IPS-NIHi11 (cell line): Measurements from ENCODE around the gene GLIPR2.
"Not testable (repeated sequence)": the region's sequence is repeated elsewhere in the genome, so short reads cannot be mapped to it uniquely, and the experiment has no call there.

Experiments used
- DNase-seq: peaks from one replicate; pipeline ENCODE4 v3.0.0; 2012; ENCODE audit warnings: mixed read lengths, low spot score

The GLIPR2 gene

GRCh38 chr9:36144309-36145232 is 8.0 kb downstream of the GLIPR2 start:
- no peak for DNase-seq

- DNase-seq, result no peak
Observed at GRCh38 chr9:36145970-36146369, 9.4 kb downstream of the GLIPR2 start.

- DNase-seq, result no peak
Observed at GRCh38 chr9:36146651-36147050, 10.1 kb downstream of the GLIPR2 start.

GRCh38 chr9:36147441-36148175 is 11.1 kb downstream of the GLIPR2 start:
- no peak for DNase-seq

DNA sequence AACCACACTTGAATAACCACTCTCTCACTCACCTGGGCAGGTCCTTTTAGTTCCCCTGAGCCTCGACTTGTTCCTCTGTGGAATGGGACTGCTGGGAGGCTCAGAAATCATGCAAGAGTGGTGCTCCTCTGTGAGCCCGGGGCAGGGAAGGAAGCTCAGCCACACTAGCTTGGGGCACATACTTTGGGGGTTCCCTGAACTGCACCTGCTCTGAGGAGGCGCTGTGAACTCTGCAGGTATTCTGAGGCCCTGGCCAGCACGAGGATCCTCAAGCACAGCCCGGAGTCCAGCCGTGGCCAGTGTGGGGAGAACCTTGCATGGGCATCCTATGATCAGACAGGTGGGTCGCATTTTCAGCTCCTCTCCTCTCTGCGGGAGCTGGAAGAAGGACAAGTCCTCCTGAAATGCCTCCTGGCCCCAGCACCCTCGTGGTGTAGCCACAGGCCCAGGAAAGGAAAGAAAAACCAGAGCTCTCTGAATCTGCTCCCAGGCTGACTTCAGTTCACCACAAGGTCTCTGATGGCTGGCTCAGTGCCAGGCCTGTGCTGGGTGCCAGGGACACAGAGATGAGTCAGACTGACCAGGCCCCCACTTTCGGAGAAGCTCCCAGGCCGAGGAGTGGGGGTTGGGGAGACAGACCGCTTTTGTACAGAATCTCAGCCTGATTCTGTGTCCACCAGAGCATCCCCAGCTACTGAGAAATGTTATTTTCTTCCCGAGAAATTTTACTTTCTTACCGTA is 11.9 kb downstream of the GLIPR2 start:
- no peak for DNase-seq

DNA sequence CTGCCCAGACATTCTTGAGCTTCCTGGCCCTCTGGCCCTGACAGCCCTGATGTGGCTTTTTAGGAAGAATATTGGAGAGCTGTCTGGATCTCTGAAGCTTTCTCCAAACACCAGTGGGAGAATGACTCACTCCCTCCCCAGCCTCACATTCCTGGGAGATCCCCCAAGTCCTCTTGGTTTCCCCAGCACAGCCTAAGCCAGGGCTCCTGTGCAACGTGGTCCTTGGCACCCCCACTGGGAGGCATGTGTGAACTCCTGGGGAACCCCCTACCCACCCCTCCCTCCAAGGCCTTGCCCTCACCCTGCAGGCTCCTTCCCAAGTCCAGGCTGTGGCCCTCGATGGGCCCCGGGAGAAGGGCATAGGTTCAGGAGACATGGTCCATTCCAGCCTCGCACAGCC is 12.7 kb downstream of the GLIPR2 start:
- no peak for DNase-seq

- DNase-seq, result no peak
Observed at GRCh38 chr9:36150574-36151315, 14.2 kb downstream of the GLIPR2 start.

DNA sequence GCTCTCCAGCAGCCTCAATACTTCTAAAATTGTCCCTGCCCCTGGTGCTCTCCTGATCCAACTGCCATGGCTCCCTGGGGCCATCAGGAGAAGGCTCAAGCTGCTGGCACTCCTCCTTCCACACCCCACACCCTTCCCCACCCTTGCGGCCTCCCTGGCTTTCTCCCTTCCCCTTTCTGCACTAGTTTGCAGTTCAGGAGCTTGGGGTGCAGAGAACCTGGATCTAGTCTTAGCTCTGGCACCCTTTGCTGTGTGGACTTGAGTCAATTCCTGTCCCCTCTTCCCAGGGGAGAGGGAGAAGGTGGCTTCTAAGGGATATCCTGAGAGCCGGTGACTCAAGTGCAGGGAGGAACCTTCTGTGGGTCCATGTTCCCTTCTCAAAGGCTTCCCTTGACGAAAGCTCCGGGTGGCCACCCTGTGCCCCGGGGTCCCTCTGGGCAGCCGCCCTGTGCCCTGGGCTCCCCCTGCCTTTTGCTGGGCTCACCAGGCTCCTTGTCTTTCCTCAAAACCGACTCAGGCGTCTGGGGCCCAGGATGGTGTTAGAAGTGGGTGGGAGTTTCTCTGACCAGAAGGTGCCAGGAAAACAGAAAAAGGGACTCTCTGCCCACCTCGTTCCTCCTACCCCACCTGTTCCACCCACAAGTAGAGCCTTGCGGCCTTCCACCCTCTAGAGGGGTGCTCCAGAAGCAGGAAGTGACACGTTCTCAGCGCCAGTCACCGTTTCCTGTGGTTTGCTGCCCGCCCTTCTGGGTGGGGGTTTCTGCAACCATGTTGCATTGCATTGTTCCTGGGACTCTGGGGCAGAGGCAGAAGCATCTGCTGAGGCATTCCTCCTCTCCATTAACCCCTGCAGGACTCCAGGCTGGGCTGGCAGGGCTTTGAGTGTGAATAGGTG is 15.0 kb downstream of the GLIPR2 start:
- DNase-seq, result no peak

- DNase-seq, result no peak
Observed at GRCh38 chr9:36152741-36153438, 16.4 kb downstream of the GLIPR2 start.

DNA sequence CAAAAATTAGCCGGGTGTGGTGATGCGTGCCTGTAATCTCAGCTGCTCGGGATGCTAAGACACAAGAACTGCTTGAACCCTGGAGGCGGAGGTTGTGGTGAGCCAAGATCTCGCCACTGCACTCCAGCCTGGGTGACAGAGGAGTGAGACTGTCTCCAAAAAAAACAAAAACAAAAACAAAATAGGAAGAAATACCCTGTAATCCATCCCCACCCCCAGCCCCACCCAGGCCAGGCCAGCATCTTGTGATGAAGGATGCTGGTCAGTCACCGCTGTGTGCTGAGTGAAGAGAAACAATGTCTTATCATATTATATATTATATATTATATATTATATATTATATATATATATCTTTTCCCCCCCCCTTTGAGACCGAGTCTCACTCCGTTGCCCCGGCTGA is 17.2 kb downstream of the GLIPR2 start:
- no peak for DNase-seq

- DNase-seq, result no peak
Observed at GRCh38 chr9:36154331-36154952, 17.9 kb downstream of the GLIPR2 start.

DNA sequence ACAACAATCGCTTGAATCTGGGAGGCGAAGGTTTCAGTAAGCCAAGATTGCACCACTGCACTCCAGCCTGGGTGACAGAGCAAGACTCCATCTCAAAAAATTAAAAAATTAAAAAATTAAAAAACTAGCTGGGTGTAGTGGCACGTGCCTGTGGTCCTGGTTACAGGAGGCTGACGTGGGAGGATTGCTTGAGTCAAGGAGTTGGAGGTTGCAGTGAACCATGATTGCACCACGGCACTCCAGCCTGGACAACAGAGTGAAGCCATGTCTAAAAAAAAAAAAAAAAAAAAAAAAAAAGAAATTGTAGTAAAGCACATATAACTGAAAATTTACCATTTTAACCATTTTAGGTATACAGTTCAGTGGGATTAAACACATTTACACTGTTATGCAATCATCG is 19.6 kb downstream of the GLIPR2 start:
- DNase-seq, result no peak

DNA sequence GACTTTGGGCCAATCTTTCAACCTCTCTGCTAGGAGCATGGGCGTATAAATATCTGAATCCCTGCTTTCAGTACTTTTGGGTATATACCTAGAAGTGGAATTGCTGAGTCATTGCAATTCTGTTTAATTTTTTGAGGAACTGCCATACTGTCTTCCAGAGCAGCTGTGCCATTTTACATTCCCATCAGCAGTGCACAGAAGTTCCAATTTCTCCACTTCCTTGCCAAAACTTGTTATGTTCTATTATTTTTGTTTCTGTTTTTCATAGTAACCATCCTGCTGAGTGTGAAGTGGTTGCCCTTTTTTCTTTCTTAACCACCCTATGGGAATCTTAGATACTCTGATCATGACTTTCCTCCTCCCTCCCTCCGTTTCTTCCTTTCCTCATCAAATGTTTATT is 21.6 kb downstream of the GLIPR2 start:
- DNase-seq, result no peak

- no peak for DNase-seq
Observed at GRCh38 chr9:36158917-36159316, 22.4 kb downstream of the GLIPR2 start.

DNA sequence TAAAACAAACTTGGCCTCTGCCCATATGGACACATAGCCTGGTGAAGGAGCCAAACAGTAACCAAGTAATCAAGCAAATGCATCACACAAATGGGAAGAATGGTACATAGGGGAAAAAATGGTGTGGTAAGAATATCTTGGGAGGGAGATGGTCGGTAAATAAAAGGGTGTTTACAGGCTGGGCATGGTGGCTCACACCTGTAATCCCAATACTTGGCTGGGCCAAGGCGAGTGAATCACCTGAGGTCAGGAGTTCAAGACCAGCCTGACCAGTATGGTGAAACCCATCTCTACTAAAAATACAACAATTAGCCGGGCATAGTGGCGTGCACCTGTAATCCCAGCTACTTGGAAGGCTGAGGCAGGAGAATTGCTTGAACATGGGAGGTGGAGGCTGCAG is 23.0 kb downstream of the GLIPR2 start:
- DNase-seq, result not testable (repeated sequence)

- not testable (repeated sequence) for DNase-seq
Observed at GRCh38 chr9:36160126-36160525, 23.6 kb downstream of the GLIPR2 start.

GRCh38 chr9:36161187-36161586 is 24.7 kb downstream of the GLIPR2 start:
- DNase-seq, result no peak

DNA sequence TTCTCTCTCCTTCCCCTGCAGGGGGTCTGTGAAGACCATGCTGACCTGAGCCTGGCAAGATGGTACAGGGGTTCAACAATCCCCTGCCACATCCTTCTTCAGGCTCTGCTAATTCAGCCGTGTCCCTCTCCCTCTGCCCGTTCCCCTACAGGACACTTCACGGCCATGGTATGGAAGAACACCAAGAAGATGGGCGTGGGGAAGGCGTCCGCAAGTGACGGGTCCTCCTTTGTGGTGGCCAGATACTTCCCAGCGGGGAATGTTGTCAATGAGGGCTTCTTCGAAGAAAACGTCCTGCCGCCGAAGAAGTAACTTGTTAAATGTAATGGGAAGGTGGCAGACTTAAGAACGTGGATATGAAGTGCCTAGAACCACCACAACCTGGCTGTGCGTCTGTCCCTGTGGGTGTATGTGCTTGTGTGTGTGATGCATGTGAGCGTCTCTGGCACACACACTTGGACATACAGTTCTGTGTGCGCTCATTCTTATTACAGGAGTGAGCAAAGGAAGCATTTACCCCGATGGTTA is 25.7 kb downstream of the GLIPR2 start:
- no peak for DNase-seq

GRCh38 chr9:36163049-36163785 is 26.7 kb downstream of the GLIPR2 start:
- peak; percentile 85 for DNase-seq
